ENCODE measurements around the gene KMT5B.
A peak's percentile ranks its signal among the peaks of the same experiment; 100 is the strongest.

Gene KMT5B

DNA sequence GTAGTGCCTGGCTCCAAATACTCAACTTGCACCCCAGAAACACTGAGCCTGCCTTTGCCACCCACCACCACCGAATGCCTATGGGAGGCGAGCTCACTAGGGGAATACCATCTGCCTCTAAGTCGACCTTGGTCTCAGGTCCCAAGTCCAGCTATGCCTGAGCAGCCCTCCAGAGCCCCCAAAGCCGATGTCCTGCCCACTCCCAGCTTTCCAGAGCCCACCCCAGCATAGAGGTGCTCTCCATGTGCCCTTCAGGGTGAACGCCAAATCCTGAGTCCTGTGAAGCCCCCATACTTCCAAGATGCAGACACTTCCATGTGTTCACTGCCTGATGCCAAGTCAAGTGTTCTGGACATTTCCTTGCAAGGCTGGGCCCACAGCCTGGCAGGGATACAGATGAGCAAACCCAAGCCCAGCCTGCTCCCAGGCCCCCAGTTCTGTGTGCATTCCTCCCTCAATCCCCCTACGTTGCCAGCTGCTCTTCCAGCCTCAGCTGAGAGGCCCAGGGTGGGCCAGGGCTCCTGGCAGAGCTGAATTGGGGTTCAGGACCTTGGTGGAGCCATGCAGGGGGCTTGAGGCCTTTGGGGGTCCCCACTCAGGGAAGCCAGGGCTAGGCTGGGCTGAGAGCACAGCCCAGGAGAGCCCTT lies 2.6 kb upstream of the KMT5B start:
- no peak for DNase-seq (ENCODE audit: low spot score)

- no peak for DNase-seq (ENCODE audit: low spot score)
These were observed 2.0 kb upstream of the KMT5B start for GRCh38 chr11:68215087-68215445.

DNA sequence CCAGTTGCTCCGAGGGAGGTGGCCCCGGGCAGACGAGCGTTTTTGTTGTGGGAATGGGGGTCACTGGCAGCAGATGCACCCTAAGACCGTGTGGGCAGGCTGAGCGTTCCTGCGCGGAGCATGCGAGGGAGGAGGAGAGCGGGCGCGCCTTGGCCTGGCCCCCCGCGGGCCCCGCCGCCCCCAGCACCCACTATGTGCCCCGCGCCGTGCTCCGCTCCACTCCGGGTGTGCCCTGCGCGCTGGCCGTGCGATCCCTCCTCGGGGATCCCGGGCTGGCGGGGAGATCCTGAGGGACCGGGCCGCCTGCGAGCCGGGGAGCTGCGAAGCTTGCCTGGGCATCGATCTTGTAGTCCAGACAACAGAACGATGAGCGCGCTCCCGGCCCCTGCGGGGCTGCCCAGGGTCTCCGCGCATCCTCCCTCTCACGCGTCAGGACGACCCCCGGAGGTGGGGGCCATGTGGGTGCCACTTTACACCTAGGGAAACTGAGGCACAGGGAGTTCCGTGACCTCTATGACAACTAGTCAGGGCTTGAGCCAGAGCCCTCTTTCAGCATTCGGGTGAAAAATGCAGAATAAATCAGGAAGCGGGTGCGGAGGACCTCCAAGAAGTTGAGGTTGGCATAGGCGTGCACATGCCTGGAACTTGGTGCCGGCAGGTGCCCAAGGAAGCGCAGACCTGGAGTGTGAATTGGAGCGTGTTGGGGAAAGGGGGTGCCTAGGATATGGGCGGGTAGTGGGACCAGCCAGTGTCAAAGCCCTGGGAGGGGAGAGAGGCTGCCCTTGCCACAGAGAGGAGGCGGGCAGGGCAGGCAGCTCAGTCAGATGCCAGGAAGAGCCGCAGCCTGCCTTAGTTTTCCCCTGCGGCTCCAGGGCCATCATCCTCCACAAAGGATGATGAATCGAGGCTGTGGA lies 1.3 kb upstream of the KMT5B start:
- no peak for DNase-seq (ENCODE audit: low spot score)

DNA sequence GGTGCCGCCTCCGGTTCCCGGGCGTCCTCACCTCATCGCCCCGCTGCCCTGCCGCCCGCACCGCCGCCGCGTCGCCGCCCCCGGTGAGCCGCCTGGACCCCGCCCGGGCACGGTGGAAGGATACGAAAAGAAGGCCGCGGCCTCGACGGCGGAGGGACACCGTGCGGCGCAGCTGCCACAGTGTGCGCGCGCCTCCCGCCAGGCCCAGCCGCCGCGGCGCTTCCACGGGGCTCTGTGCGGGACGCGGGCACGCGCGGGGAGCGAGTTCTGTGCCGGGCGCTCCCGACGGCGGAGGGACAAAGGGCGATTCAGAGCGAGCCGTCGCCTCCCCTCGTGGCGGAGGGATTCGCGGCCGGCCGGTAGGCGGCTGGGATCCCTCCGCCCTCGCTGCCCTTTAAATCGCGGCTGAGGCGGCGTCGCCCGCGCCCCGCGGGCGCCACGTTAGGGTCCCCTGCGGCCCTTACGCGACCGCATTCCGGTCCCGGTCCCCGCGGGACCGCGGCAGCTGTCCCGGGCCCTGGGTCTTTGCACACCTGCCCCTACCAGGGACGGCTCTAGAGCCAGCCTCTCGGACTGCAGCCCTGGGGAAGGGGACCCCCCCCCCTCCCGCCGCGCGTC lies 568 bp upstream of the KMT5B start:
- peak; percentile 94 for DNase-seq (ENCODE audit: low spot score)

GRCh38 chr11:68212421-68213134 lies 518 bp downstream of the KMT5B start:
- DNase-seq (ENCODE audit: low spot score): peak; percentile 77

- DNase-seq (ENCODE audit: low spot score): no peak
These were observed 1.6 kb downstream of the KMT5B start for GRCh38 chr11:68211546-68211945.

DNA sequence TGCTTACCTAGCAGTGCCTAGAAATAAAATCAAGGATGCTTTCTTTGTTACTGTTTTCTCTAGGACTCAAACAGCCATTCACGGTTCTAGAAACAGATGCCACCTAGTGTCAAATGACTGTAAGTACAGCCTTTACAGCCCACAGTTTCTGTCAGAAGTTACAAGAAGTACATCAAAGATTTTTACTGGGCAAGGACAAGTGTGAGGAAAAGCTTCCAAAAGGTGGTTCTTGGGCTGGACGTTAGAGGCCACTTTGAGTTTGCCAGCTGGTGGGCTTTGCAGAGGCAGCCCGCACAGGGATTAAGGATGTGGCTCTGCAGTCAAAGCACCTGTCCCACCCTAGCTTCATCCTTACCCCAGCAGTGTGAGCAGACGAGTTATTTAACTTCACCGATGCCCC lies 6.9 kb downstream of the KMT5B start:
- peak; percentile 76 for DNase-seq (ENCODE audit: low spot score)

GRCh38 chr11:68204402-68204801 lies 8.7 kb downstream of the KMT5B start:
- no peak for DNase-seq (ENCODE audit: low spot score)

- no peak for DNase-seq (ENCODE audit: low spot score)
These were observed 10.9 kb downstream of the KMT5B start for GRCh38 chr11:68202165-68202564.

- DNase-seq (ENCODE audit: low spot score): no peak
These were observed 11.6 kb downstream of the KMT5B start for GRCh38 chr11:68201492-68201891.

DNA sequence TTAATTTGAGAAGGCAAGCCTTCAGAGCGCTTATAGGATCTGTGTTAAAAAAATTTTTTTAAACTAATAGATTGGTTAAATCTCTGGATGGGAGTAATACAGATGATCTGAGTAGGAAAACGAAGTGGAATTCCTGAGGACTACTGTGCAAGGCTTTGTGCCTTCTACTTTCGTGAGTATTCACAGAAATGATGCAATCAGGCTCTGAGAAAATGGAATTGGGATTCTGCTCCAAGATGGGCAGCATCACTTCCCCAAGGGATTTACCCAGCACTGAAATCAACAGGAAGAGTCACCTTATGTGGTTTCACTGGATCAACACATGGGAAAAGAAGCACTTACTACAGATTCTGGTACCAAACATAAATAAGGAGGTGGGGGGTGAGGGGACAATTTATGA lies 12.5 kb downstream of the KMT5B start:
- DNase-seq (ENCODE audit: low spot score): no peak

DNA sequence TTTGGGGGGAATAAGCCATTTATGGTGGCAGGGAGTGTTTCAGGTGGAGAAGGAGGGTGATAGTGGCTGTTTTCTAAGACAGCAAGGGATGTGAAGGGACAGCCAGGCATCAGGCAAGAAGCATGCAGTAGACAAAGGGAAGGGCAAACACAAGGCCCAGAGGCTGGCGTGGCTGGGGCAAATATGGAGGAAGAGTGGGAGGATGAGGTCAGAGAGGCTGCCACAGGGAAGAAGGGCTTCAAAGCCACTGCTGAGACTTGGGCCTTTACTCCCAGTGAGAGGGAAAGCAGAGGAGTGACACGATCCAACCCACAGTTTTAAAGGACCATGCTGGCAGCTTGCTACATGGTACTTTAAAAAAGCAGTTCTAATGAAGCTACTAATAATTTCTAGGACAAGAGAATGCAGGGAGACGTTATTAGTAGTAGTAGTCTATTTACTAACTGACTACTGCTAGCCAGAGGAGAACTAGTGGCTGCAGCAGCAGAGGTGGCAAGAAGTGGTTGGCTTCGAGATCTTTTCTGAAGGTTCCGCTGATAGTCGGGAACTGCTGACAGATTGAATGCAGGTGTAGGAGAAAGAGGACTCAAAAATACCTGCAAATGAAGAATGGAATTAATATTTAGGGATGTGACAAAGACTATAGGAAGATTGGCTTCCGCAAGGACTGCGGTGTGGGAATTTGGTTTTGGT lies 13.7 kb downstream of the KMT5B start:
- no peak for DNase-seq (ENCODE audit: low spot score)

GRCh38 chr11:68196219-68196618 lies 16.9 kb downstream of the KMT5B start:
- DNase-seq (ENCODE audit: low spot score): no peak

- DNase-seq (ENCODE audit: low spot score): no peak
These were observed 18.3 kb downstream of the KMT5B start for GRCh38 chr11:68194675-68195294.

- no peak for DNase-seq (ENCODE audit: low spot score)
These were observed 20.1 kb downstream of the KMT5B start for GRCh38 chr11:68193018-68193417.

GRCh38 chr11:68191661-68192579 lies 21.2 kb downstream of the KMT5B start:
- DNase-seq (ENCODE audit: low spot score): no peak

DNA sequence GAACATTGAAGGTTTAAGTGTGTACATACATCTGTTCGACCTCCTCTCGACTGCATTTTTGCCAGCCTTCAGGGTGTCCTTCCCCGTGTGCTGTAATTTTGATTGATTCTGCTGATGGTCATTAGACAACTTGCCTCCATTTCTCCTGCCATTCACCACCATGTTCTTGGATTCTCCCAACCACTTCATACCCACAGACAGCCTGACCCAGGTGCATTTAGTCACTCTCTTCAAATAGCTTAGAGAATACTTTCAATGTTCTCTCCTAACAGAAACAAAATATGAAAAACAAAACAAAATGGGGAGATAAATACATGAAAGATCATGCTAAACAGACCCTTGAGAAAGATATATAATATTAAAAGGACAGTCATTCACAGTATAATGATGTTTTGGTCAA lies 23.2 kb downstream of the KMT5B start:
- DNase-seq (ENCODE audit: low spot score): no peak

DNA sequence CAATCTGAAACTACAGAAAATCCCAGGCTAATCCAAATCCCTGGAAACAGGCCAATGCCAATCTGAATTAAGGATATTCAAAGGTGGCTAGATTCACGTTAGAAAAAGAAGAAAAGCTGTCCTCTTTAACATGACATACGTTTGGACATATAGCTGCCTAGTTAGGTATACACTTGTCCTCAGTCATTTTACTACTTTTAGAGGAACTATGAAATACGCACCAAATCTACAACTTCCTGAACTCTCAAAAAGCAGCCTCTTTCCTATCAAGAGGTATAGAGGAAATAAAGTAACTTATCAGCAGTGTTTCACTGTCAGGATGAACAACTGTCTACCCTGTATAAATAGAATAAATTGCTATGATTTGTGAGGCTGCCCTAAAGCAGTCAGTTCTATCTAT lies 24.0 kb downstream of the KMT5B start:
- DNase-seq (ENCODE audit: low spot score): no peak

DNA sequence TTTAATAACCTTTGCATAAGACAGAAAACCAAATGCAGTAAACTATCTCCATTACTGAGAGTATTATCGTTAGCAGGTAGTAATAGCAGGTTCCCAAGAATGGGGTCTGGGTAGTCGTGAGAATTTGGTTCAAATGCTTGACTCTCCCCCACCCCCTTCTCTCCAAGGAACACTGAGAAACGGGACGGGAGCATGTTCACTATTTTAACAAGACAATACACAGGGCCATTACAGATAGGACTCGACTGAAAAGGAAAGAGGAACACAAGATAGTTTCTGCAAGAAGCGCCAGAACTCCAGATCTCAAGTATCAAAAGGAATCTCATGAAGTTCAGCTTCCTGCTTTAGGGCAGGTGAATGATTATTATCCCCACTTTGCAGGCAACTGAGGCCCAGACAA lies 27.0 kb downstream of the KMT5B start:
- no peak for DNase-seq (ENCODE audit: low spot score)

DNA sequence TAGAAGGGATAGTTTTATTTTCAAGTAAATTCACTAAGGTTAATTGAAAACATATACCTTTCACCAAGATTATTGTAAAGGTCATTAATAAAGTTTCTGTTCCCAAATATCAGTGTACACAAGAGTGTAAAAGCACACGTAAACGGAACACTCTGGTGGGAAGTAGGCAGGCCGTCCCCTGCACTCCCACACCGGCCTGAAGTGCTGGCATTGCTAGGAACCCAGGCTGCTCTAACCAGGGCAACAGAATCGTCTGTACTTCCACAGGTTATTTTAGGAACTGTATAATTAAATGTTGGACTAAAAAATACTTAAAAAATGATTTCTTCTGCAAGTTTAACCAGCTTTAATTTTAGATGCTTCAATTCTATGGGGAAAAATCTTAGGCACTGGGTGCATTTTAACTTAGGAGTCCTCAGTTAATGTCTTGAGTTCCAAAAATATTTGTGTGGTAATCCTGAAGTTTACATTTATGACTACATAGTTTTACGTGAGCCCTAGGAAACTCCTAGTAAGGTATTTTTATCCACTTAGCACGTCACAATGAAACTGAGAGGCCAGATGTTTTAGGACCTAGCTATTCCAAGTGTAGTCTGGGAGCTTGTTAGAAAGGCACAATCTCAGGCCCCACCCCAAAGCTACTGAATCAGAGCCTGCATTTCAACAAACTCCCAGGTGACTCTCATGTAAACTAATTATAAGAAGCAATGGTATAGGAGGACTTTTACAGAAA lies 31.2 kb downstream of the KMT5B start:
- no peak for DNase-seq (ENCODE audit: low spot score)
